SK-N-SH (cell line): Measurements from ENCODE around the gene SLC24A1. TPM values are rescaled to one million over a fixed set of nuclear protein-coding genes. Genes with fewer than 3 reads are reported as not detected.

ENCODE experiments used
- CTCF ChIA-PET: fragments of 300-600, 350-600 bp; formaldehyde crosslinking; extraction: SDS; loops from one replicate; lab custom pipeline; 2021; lab: Yijun Ruan, JAX
- POLR2A ChIA-PET: fragments of 350-600 bp; sonication (Branson Sonifier 250); formaldehyde crosslinking; extraction: SDS; loops from one replicate; lab custom pipeline; 2020; ENCODE audit warnings: antibody characterized with exemption, inconsistent platforms; lab: Yijun Ruan, JAX
- DNase-seq: peaks from one replicate; pipeline ENCODE4 v3.0.0; 2012
- H2AFZ ChIP-seq: fragments of 200-600 bp; sonication (generic); 2 replicates; pipeline ENCODE4 v1.8.1; 2016; ENCODE audit warnings: antibody characterized with exemption, mild to moderate bottlenecking, low read depth
- H3F3A ChIP-seq: fragments of 200-600 bp; sonication (generic); replicated peaks from 2 replicates; pipeline ENCODE3; 2016; ENCODE audit warnings: antibody characterized with exemption, mild to moderate bottlenecking; ENCODE audit not compliant: insufficient read depth
- H3K27ac ChIP-seq, 2 experiments: fragments of 200-500 bp in 1 of 2; fragments of 200-600 bp in 1 of 2; sonication (Bioruptor generic) in 1 of 2; sonication (generic), shearing (Covaris generic) in 1 of 2; 2 replicates each; pipeline versions ENCODE4 v1.5.1 to v1.6.1; 2014 to 2016; ENCODE audit warnings: low read depth in 2 of 2, inconsistent platforms in 1 of 2, low read length in 1 of 2, mild to moderate bottlenecking in 1 of 2, mixed read lengths in 1 of 2
- H3K27me3 ChIP-seq: fragments of 200-600 bp; sonication (generic), shearing (Covaris generic); 2 replicates; pipeline ENCODE4 v1.6.1; 2016; ENCODE audit warnings: mixed run types; ENCODE audit not compliant: insufficient read depth
- H3K36me3 ChIP-seq, 2 experiments: fragments of 200-500 bp in 1 of 2; fragments of 200-600 bp in 1 of 2; sonication (Bioruptor generic) in 1 of 2; sonication (generic) in 1 of 2; replicated peaks in 1 of 2; 2 replicates each; pipeline versions ENCODE3 to v1.5.1; 2014 to 2016; ENCODE audit warnings: low read length in 1 of 2, mild to moderate bottlenecking in 1 of 2; ENCODE audit not compliant: insufficient read depth in 2 of 2, control insufficient read depth in 1 of 2
- H3K4me1 ChIP-seq, 2 experiments: fragments of 200-500 bp in 1 of 2; fragments of 200-600 bp in 1 of 2; sonication (Bioruptor generic) in 1 of 2; sonication (generic), shearing (Covaris generic) in 1 of 2; 2 replicates each; pipeline versions ENCODE4 v1.5.1 to v1.6.1; 2014 to 2016; ENCODE audit warnings: low read depth in 1 of 2, low read length in 1 of 2, mixed run types in 1 of 2; ENCODE audit not compliant: insufficient read depth in 2 of 2, control insufficient read depth in 1 of 2
- H3K4me2 ChIP-seq: fragments of 200-600 bp; sonication (generic), shearing (Covaris generic); 2 replicates; pipeline ENCODE4 v1.6.1; 2017; ENCODE audit warnings: mixed run types
- H3K4me3 ChIP-seq, 2 experiments: fragments of 200-500 bp in 1 of 2; fragments of 200-600 bp in 1 of 2; sonication (Bioruptor generic) in 1 of 2; sonication (generic), shearing (Covaris generic) in 1 of 2; 2 replicates each; pipeline versions ENCODE4 v1.5.1 to v1.8.1; 2014 to 2016; ENCODE audit warnings: low read depth in 2 of 2, inconsistent platforms in 1 of 2, low read length in 1 of 2, mild to moderate bottlenecking in 1 of 2, mixed read lengths in 1 of 2, moderate library complexity in 1 of 2
- H3K79me2 ChIP-seq: fragments of 200-600 bp; sonication (generic); 2 replicates; pipeline ENCODE4 v1.8.1; 2017; ENCODE audit warnings: mild to moderate bottlenecking; ENCODE audit not compliant: insufficient read depth
- H3K9ac ChIP-seq: fragments of 200-600 bp; sonication (generic); 2 replicates; pipeline ENCODE4 v1.6.1; 2017; ENCODE audit warnings: mixed run types
- H3K9me2 ChIP-seq: fragments of 200-600 bp; sonication (generic); 2 replicates; pipeline ENCODE4 v1.6.1; 2017; ENCODE audit warnings: mixed run types
- H3K9me3 ChIP-seq: fragments of 200-600 bp; sonication (generic); 2 replicates; pipeline ENCODE4 v1.6.1; 2017; ENCODE audit warnings: mixed run types, mild to moderate bottlenecking, moderate library complexity
- H4K20me1 ChIP-seq: fragments of 200-600 bp; sonication (generic); 2 replicates; pipeline ENCODE4 v1.6.1; 2017; ENCODE audit warnings: mild to moderate bottlenecking, mixed run types; ENCODE audit not compliant: insufficient read depth
- CHD2 ChIP-seq: fragments of 150-350 bp; IDR thresholded peaks from 2 replicates; pipeline ENCODE4 v1.6.1; 2018; ENCODE audit warnings: low read length; ENCODE audit not compliant: partially characterized antibody
- FOSL2 ChIP-seq: IDR thresholded peaks from 2 replicates; pipeline ENCODE4 v1.4.0; 2012; ENCODE audit warnings: low read depth, mild to moderate bottlenecking, moderate library complexity, borderline replicate concordance
- FOXM1 ChIP-seq: IDR thresholded peaks from 2 replicates; pipeline ENCODE4 v1.4.0; 2012; ENCODE audit warnings: low read depth, mild to moderate bottlenecking
- GABPA ChIP-seq: IDR thresholded peaks from 2 replicates; pipeline ENCODE4 v1.4.0; 2012; ENCODE audit warnings: low read depth, mild to moderate bottlenecking
- GATA2 ChIP-seq: sonication (generic); formaldehyde crosslinking; IDR thresholded peaks from 2 replicates; pipeline ENCODE4 v1.5.0; 2020; ENCODE audit warnings: mild to moderate bottlenecking, missing genetic modification reagents
- JUND ChIP-seq: IDR thresholded peaks from 2 replicates; pipeline ENCODE4 v1.4.0; 2012
- MEF2A ChIP-seq: IDR thresholded peaks from 2 replicates; pipeline ENCODE4 v1.4.0; 2012; ENCODE audit warnings: low read depth, borderline replicate concordance
- MXI1 ChIP-seq: IDR thresholded peaks from 2 replicates; pipeline ENCODE4 v1.6.1; 2012; ENCODE audit warnings: mild to moderate bottlenecking, low read depth, low read length, improper control_type of control experiment
- NFIC ChIP-seq: IDR thresholded peaks from 2 replicates; pipeline ENCODE4 v1.4.0; 2012; ENCODE audit warnings: borderline replicate concordance
- NRF1 ChIP-seq: IDR thresholded peaks from 2 replicates; pipeline ENCODE4 v1.6.1; 2012; ENCODE audit warnings: low read depth, mild to moderate bottlenecking, low read length
- RCOR1 ChIP-seq: fragments of 150-350 bp; IDR thresholded peaks from 2 replicates; pipeline ENCODE4 v1.6.1; 2017; ENCODE audit warnings: antibody characterized with exemption, low read length
- RXRA ChIP-seq: IDR thresholded peaks from 2 replicates; pipeline ENCODE4 v1.4.0; 2012; ENCODE audit warnings: low read depth, mild to moderate bottlenecking, borderline replicate concordance
- SMC3 ChIP-seq: IDR thresholded peaks from 2 replicates; pipeline ENCODE4 v1.6.1; 2012; ENCODE audit warnings: low read depth, low read length, improper control_type of control experiment
- TAF1 ChIP-seq: IDR thresholded peaks from 2 replicates; pipeline ENCODE4 v1.6.1; 2012; ENCODE audit warnings: low read depth, mild to moderate bottlenecking, low read length, moderate library complexity, borderline replicate concordance
- TEAD4 ChIP-seq: IDR thresholded peaks from 2 replicates; pipeline ENCODE4 v1.4.0; 2012; ENCODE audit warnings: mild to moderate bottlenecking, borderline replicate concordance; ENCODE audit not compliant: insufficient read depth
- USF1 ChIP-seq: IDR thresholded peaks from 2 replicates; pipeline ENCODE4 v1.4.0; 2012; ENCODE audit warnings: low read depth, borderline replicate concordance
- USF2 ChIP-seq: fragments of 150-350 bp; IDR thresholded peaks from 2 replicates; pipeline ENCODE4 v1.6.1; 2017; ENCODE audit warnings: antibody characterized with exemption, low read length, low read depth, borderline replicate concordance
- YY1 ChIP-seq: IDR thresholded peaks from 2 replicates; pipeline ENCODE4 v1.4.0; 2012; ENCODE audit warnings: low read depth, mild to moderate bottlenecking
- ZBTB33 ChIP-seq: IDR thresholded peaks from 2 replicates; pipeline ENCODE4 v1.4.0; 2012; ENCODE audit warnings: low read depth, borderline replicate concordance
- WGBS: methylation state at CpG from one replicate; pipeline ENCODE4 v1.1.6; 2017; ENCODE audit warnings: low lambda C conversion rate; 5-methylcytosine and 5-hydroxymethylcytosine counted together
- polyA plus RNA-seq, 3 experiments: library from polyadenylated mRNA; depleted of rRNA; stranded (reverse); fragments of >200 nt; gene quantifications; 2 replicates each; pipeline ENCODE4 v1.2.3, GENCODE V29; 2012
- TF ChIP-seq, protein P1 (sequence below): fragments of 200-600 bp; sonication (generic); IDR thresholded peaks from 2 replicates; pipeline ENCODE4 v1.6.1; 2017; ENCODE audit warnings: antibody characterized with exemption, mild to moderate bottlenecking, moderate library complexity

The SLC24A1 gene
- polyA plus RNA-seq, 1 of the 3 experiments (the other 2 are of a cell fraction) = 7.7 TPM

- TF ChIP-seq ZBTB33 (peak; percentile 85; the same call in 1 of the 2 replicates), USF1 (peak; percentile 60; the same call in 1 of the 2 replicates), SMC3 (peak; percentile 19), NRF1 (no peak), JUND (no peak; the same call in 1 of the 2 replicates), MEF2A (peak; percentile 45; the same call in 1 of the 2 replicates), GABPA (peak; percentile 93), GATA2 (CRISPR knock-in tag) (no peak), RCOR1 (no peak), FOXM1 (0 out of 2 replicates have a peak, but pooled peaks have one; percentile 67), CHD2 (peak; percentile 77)
- TF ChIP-seq, protein P1, sequence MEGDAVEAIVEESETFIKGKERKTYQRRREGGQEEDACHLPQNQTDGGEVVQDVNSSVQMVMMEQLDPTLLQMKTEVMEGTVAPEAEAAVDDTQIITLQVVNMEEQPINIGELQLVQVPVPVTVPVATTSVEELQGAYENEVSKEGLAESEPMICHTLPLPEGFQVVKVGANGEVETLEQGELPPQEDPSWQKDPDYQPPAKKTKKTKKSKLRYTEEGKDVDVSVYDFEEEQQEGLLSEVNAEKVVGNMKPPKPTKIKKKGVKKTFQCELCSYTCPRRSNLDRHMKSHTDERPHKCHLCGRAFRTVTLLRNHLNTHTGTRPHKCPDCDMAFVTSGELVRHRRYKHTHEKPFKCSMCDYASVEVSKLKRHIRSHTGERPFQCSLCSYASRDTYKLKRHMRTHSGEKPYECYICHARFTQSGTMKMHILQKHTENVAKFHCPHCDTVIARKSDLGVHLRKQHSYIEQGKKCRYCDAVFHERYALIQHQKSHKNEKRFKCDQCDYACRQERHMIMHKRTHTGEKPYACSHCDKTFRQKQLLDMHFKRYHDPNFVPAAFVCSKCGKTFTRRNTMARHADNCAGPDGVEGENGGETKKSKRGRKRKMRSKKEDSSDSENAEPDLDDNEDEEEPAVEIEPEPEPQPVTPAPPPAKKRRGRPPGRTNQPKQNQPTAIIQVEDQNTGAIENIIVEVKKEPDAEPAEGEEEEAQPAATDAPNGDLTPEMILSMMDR = peak; percentile 54
These were observed 10.6 kb upstream of the SLC24A1 start, which contains the start of gene INTS14 (continued) for GRCh38 chr15:65610871-65611718.

- peaks cover 2 to 7% of the 10 kb centered on the region in 2 experiments for H3K36me3 ChIP-seq
- CTCF ChIA-PET = interaction anchor here (0.6 to 3.2 kb wide), 10 partner anchors 9 to 588 kb away, joined by 3 to 23 read pairs (median 6); partner anchors contain the start of genes RAB11A and SLC24A1
- WGBS = 86% methylated on average over 5 of the region's 5 CpGs
- TF ChIP-seq RXRA (no peak), TEAD4 (no peak), MXI1 (no peak), USF2 (no peak), YY1 (no peak), CHD2 (no peak), GATA2 (CRISPR knock-in tag) (no peak), MEF2A (no peak), TAF1 (no peak), RCOR1 (no peak), NFIC (no peak), ZBTB33 (no peak), FOSL2 (no peak)
These were observed 9.7 kb upstream of the SLC24A1 start for GRCh38 chr15:65611888-65612615.

More at GRCh38 chr15:65611888-65612615, 9.7 kb upstream of the SLC24A1 start:
- Histone ChIP-seq H3K27ac (peak overlapping the region; percentile 83 to 93), H3K4me2 (peak overlapping the region; percentile 96), H3K9me3 (no peaks in the 10 kb centered on the region), H3F3A (peaks cover 10% of the 10 kb centered on the region), H3K9ac (peak overlapping the region; percentile 91), H3K27me3 (no peaks in the 10 kb centered on the region), H4K20me1 (no peaks in the 10 kb centered on the region), H3K4me1 (peaks cover 14 to 16% of the 10 kb centered on the region in 2 experiments; a peak in 3 of 4 replicates), H3K9me2 (no peaks in the 10 kb centered on the region), H3K4me3 (peak overlapping the region; percentile 77 to 99), H2AFZ (peak overlapping the region; percentile 98), H3K79me2 (peaks cover 44% of the 10 kb centered on the region)
- no peak for DNase-seq
- POLR2A ChIA-PET = no interaction called here
